Liver (tissue), 9 donors: ENCODE results near the gene LSMEM2. TPM values are rescaled to one million over a fixed set of nuclear protein-coding genes. Genes with fewer than 3 reads are reported as not detected.
"Not testable (repeated sequence)": the region's sequence is repeated elsewhere in the genome, so short reads cannot be mapped to it uniquely, and the experiment has no call there.

Source experiments
- DNase-seq: peaks from one replicate; pipeline ENCODE4 v3.0.0-alpha.2; 2017; ENCODE audit warnings: low spot score
- H3K27ac ChIP-seq, 2 donors: one replicate each; pipeline ENCODE4 v1.7.0; 2013; ENCODE audit warnings: inconsistent platforms in 2 of 2, low read length in 2 of 2, control low read depth in 1 of 2, low read depth in 1 of 2, mild to moderate bottlenecking in 1 of 2
- H3K27me3 ChIP-seq, 4 donors: one replicate each; pipeline versions ENCODE4 v1.6.1 to v1.7.0; 2013; ENCODE audit warnings: low read length in 3 of 4, inconsistent platforms in 1 of 4, mild to moderate bottlenecking in 1 of 4, moderate library complexity in 1 of 4; ENCODE audit not compliant: control insufficient read depth in 4 of 4, insufficient read depth in 4 of 4
- H3K36me3 ChIP-seq, 4 donors: one replicate each; pipeline versions ENCODE4 v1.6.1 to v1.7.0; 2013; ENCODE audit warnings: low read length in 3 of 4, mild to moderate bottlenecking in 3 of 4, low read depth in 1 of 4, moderate library complexity in 1 of 4; ENCODE audit not compliant: control insufficient read depth in 4 of 4, insufficient read depth in 3 of 4
- H3K4me1 ChIP-seq, 4 donors: one replicate each; pipeline versions ENCODE4 v1.6.1 to v1.7.0; 2013; ENCODE audit warnings: low read length in 3 of 4, mild to moderate bottlenecking in 3 of 4, moderate library complexity in 1 of 4; ENCODE audit not compliant: control insufficient read depth in 4 of 4, insufficient read depth in 4 of 4
- H3K4me3 ChIP-seq, 3 donors: one replicate each; pipeline versions ENCODE4 v1.6.1 to v1.7.0; 2013; ENCODE audit warnings: low read length in 3 of 3, control low read depth in 1 of 3, low read depth in 1 of 3, mild to moderate bottlenecking in 1 of 3
- H3K9ac ChIP-seq, 2 donors: one replicate each; pipeline ENCODE4 v1.7.0; 2013; ENCODE audit warnings: low read length in 2 of 2, mild to moderate bottlenecking in 2 of 2, moderate library complexity in 2 of 2, control low read depth in 1 of 2, low read depth in 1 of 2
- H3K9me3 ChIP-seq, 4 donors: one replicate each; pipeline versions ENCODE4 v1.6.1 to v1.7.0; 2013; ENCODE audit warnings: low read length in 3 of 4; ENCODE audit not compliant: control insufficient read depth in 4 of 4
- ATF3 ChIP-seq: IDR thresholded peaks from 2 replicates; pipeline ENCODE4 v1.6.1; 2016; ENCODE audit warnings: antibody characterized with exemption
- CTCF ChIP-seq: fragments of 150-350 bp; IDR thresholded peaks from 2 replicates; pipeline ENCODE4 v1.5.1; 2017; ENCODE audit warnings: improper control_type of control experiment, low read depth, low read length; ENCODE audit not compliant: missing input control
- EGR1 ChIP-seq, 2 donors: IDR thresholded peaks; 2 replicates each; pipeline ENCODE4 v1.6.1; 2016 to 2018; ENCODE audit warnings: antibody characterized with exemption in 2 of 2, low read depth in 2 of 2
- FOXA1 ChIP-seq: IDR thresholded peaks from 2 replicates; pipeline ENCODE4 v1.6.1; 2016; ENCODE audit warnings: antibody characterized with exemption
- FOXA2 ChIP-seq: IDR thresholded peaks from 2 replicates; pipeline ENCODE4 v1.6.1; 2016; ENCODE audit warnings: antibody characterized with exemption
- HNF4A ChIP-seq, 2 donors: conservative IDR thresholded peaks; 2 replicates each; pipeline ENCODE4 v1.6.1; 2016; ENCODE audit warnings: antibody characterized with exemption in 2 of 2, mild to moderate bottlenecking in 2 of 2
- HNF4G ChIP-seq: IDR thresholded peaks from 2 replicates; pipeline ENCODE4 v1.6.1; 2016; ENCODE audit warnings: antibody characterized with exemption
- JUND ChIP-seq, 2 donors: IDR thresholded peaks; 2 replicates each; pipeline ENCODE4 v1.6.1; 2016; ENCODE audit warnings: antibody characterized with exemption in 2 of 2
- MAX ChIP-seq: IDR thresholded peaks from 2 replicates; pipeline ENCODE4 v1.6.1; 2016; ENCODE audit warnings: antibody characterized with exemption
- NR2F2 ChIP-seq: IDR thresholded peaks from 2 replicates; pipeline ENCODE4 v1.6.1; 2016; ENCODE audit warnings: antibody characterized with exemption
- RAD21 ChIP-seq, 2 donors: IDR thresholded peaks; 2 replicates each; pipeline ENCODE4 v1.6.1; 2016; ENCODE audit warnings: antibody characterized with exemption in 2 of 2, mild to moderate bottlenecking in 2 of 2
- RXRA ChIP-seq, 2 donors: IDR thresholded peaks; 2 replicates each; pipeline ENCODE4 v1.6.1; 2017 to 2018; ENCODE audit warnings: antibody characterized with exemption in 2 of 2, mild to moderate bottlenecking in 1 of 2
- SP1 ChIP-seq: IDR thresholded peaks from 2 replicates; pipeline ENCODE4 v1.6.1; 2018; ENCODE audit warnings: antibody characterized with exemption, mild to moderate bottlenecking
- TAF1 ChIP-seq: conservative IDR thresholded peaks from 2 replicates; pipeline ENCODE4 v1.6.1; 2016; ENCODE audit warnings: antibody characterized with exemption, mild to moderate bottlenecking
- YY1 ChIP-seq: IDR thresholded peaks from 2 replicates; pipeline ENCODE4 v1.6.1; 2016; ENCODE audit warnings: antibody characterized with exemption, mild to moderate bottlenecking
- ZBTB33 ChIP-seq: IDR thresholded peaks from 2 replicates; pipeline ENCODE4 v1.6.1; 2016; ENCODE audit warnings: antibody characterized with exemption
- WGBS: extraction: QIAGEN DNeasy Blood & Tissue Kit; methylation state at CpG from one replicate; pipeline ENCODE4 v1.1.7; 2013; 5-methylcytosine and 5-hydroxymethylcytosine counted together
- polyA plus RNA-seq, 2 donors: library from polyadenylated mRNA; stranded (reverse) in 1 of 2; unstranded in 1 of 2; fragments of 200-250 nt in 1 of 2; fragments of >200 nt in 1 of 2; fragmentation: Nextera tagmentation in 1 of 2; extraction: Ambion mirVana in 1 of 2; gene quantifications; one replicate each; pipeline versions ENCODE4 v1.2.1 to v1.2.3, GENCODE V29; 2013 to 2015
- total RNA-seq, 2 donors: library from RNA; depleted of rRNA; stranded (reverse); fragments of >200 nt; gene quantifications; one replicate each; pipeline ENCODE4 v1.2.3, GENCODE V29; 2014
- TF ChIP-seq, protein P1 (sequence below): IDR thresholded peaks from 2 replicates; pipeline ENCODE4 v1.6.1; 2016; ENCODE audit warnings: antibody characterized with exemption, mild to moderate bottlenecking
- donor health status: healthy.
- donor health status: healthy.
- donor health status: healthy.
- donor health status: healthy.
- donor health status: healthy.

LSMEM2 gene
- total and polyA plus RNA-seq, 4 donors: 0.03 to 0.08 TPM; not detected in 2

GRCh38 chr3:50261505-50261904, 17.4 kb upstream of the LSMEM2 start:
- Histone ChIP-seq H3K27me3 (no peaks in the 10 kb centered on the region), H3K36me3 (peaks cover 8 to 15% (median 11%) of the 10 kb centered on the region in 4 donors), H3K27ac (no peak overlapping the region), H3K4me3 (no peak overlapping the region), H3K9me3 (no peaks in the 10 kb centered on the region), H3K9ac (no peak overlapping the region), H3K4me1 (peaks cover 5 to 26% (median 9%) of the 10 kb centered on the region in 4 donors)
- WGBS: 86% methylated on average over 2 of the region's 2 CpGs
- TF ChIP-seq FOXA2 (no peak), SP1 (no peak), YY1 (no peak), NR2F2 (no peak), RAD21 (IDR thresholded peaks at IDR 0.05) (no peak)
- TF ChIP-seq, protein P1, sequence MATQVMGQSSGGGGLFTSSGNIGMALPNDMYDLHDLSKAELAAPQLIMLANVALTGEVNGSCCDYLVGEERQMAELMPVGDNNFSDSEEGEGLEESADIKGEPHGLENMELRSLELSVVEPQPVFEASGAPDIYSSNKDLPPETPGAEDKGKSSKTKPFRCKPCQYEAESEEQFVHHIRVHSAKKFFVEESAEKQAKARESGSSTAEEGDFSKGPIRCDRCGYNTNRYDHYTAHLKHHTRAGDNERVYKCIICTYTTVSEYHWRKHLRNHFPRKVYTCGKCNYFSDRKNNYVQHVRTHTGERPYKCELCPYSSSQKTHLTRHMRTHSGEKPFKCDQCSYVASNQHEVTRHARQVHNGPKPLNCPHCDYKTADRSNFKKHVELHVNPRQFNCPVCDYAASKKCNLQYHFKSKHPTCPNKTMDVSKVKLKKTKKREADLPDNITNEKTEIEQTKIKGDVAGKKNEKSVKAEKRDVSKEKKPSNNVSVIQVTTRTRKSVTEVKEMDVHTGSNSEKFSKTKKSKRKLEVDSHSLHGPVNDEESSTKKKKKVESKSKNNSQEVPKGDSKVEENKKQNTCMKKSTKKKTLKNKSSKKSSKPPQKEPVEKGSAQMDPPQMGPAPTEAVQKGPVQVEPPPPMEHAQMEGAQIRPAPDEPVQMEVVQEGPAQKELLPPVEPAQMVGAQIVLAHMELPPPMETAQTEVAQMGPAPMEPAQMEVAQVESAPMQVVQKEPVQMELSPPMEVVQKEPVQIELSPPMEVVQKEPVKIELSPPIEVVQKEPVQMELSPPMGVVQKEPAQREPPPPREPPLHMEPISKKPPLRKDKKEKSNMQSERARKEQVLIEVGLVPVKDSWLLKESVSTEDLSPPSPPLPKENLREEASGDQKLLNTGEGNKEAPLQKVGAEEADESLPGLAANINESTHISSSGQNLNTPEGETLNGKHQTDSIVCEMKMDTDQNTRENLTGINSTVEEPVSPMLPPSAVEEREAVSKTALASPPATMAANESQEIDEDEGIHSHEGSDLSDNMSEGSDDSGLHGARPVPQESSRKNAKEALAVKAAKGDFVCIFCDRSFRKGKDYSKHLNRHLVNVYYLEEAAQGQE: no peak
- no peak for DNase-seq

DNA sequence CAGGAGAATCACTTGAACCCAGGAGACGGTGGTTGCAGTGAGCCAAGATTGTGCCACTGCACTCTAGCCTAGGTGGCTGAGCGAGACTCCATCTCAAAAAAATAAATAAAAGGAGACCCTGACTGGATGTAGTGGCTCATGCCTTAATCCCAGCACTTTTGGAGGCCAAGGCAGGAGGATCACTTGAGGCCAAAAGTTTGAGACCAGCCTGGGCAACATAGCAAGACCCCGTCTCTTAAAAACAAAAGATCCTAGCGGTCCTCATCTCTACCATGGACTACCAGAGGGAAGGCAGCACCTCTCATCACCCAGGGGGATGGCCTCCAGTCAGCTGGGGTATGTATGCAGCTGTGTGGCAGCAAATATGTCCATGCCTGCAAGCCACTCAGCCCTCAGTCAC, 16.7 kb upstream of the LSMEM2 start:
- H3K27ac ChIP-seq, DNase-seq, H3K4me3 ChIP-seq, H3K9ac ChIP-seq, H3K27me3 ChIP-seq, H3K9me3 ChIP-seq, H3K36me3 ChIP-seq: not testable (repeated sequence)
- WGBS: 97% methylated on average over 4 of the region's 4 CpGs
- peaks cover 5 to 31% (median 11%) of the 10 kb centered on the region in 4 donors for H3K4me1 ChIP-seq

DNA sequence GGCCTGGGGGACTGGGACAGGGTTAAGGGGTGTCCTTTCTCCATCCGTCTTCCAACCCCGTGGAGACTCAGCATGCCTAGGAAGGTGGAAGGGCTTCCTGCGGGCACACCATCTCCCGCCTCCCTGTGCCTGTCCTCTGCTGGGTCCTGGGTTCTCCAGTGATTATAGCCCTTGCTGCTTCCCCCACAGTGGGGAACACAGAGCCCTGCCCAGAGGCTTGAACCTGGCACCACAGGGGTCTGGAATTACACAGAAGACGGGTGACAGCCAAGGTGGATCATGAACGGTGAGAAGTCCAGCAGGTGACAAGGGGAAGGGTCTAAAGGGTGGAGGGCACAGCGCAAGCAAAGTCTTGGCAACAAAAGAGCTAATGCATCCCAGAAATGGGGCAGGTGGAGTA, 16.1 kb upstream of the LSMEM2 start:
- no peak overlapping the region for H3K9ac ChIP-seq
- DNase-seq: no peak
- peaks cover 0 to 6% (median 4%) of the 10 kb centered on the region in 4 donors for H3K36me3 ChIP-seq
- H3K4me1 ChIP-seq: peaks cover 5 to 36% (median 13%) of the 10 kb centered on the region in 4 donors
- no peak overlapping the region for H3K27ac ChIP-seq
- no peaks in the 10 kb centered on the region for H3K9me3 ChIP-seq
- H3K4me3 ChIP-seq: no peak overlapping the region
- WGBS: 89% methylated on average over 7 of the region's 7 CpGs
- no peaks in the 10 kb centered on the region for H3K27me3 ChIP-seq
- TF ChIP-seq, protein P1: no peak
- TF ChIP-seq ZBTB33: no peak
- TF ChIP-seq RAD21 (IDR thresholded peaks at IDR 0.05): no peak
- no peak for TF ChIP-seq FOXA1
- TF ChIP-seq RXRA (IDR thresholded peaks at IDR 0.05): no peak
- no peak for TF ChIP-seq FOXA2
- TF ChIP-seq HNF4G: no peak
- no peak for TF ChIP-seq TAF1
- TF ChIP-seq MAX: no peak
- no peak for TF ChIP-seq ATF3
- no peak for TF ChIP-seq SP1
- no peak for TF ChIP-seq CTCF
- TF ChIP-seq NR2F2: no peak
- no peak for TF ChIP-seq YY1
- TF ChIP-seq JUND (IDR thresholded peaks at IDR 0.05): no peak
- no peak for TF ChIP-seq EGR1 (IDR thresholded peaks at IDR 0.05; ENCODE audit: low read depth in 2 of 2)
- TF ChIP-seq HNF4A (conservative IDR thresholded peaks at IDR 0.05): no peak
